ENCODE data around the gene VWC2L.

Gene VWC2L

DNA sequence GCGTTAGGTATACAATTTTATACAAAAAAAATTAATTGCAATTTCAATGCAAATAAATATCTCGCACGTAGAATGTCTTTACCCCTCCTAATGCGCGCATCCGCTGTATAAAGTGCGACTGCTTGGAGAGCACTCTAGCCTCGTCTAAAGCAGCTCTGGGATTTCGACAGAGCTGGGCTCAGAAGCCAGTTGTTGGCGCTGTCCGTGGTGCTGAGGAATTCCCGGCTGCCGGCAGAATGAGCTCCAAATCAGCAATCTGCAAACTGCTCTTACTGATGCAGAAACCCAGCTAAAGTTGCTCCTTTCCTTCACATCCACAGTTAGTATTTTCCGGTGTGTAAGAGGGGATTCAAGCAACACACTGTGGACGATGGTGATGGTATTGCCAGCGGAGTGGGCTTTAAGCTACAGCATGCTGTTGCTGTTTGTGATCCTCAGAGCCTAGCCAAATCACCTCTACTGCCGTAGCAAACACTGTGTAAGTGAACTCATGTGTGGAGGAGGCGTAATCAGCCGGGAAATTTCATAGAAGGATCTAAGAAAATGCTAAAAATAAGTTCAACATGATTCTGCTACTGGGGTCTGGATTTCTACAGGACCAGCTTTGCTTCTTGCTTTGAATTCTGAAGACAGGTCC, at the start of gene VWC2L:
VWC2L (plus strand) TSS at position 137 of the 637 bp plus-strand sequence. CDS start 3,140 bp downstream, outside the sequence.
- DNase-seq: peak; percentile 10

DNA sequence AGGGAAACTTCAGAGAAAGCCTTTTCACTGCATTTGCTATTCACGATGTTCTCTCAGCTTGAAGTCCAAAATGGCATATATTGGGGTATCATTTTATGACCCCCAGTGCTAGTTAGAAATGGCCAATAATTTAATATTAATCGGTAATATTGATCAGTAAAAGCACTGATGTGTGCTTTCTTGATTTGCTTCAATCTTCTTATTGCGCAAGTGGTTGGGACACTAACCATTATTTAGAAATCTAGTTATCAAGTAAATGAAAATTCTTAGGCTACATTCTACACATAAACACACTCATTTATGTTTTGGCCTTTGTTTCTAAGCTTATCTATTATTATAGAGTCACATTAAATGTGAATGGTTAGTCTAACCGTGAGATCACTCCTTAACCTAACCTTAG, 49.7 kb upstream of the VWC2L start:
- no peak for DNase-seq

DNA sequence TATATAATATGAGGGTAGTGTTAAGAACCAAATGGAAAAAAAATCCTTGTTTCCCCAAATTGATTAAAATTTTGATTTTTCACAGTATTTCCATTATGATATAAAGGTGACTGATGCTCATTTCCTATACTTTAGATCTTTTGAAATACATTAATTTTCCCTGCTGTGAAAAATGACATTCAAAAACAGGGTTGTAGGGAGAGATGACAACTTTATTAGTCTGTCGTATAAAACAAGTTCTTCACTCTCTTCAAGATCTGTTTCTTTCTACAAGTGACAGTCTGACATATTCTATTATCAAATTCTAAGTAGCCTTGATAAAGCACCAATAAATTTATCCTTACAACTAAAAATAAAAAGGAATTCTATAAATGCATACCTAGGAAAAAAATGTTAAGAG, 45.3 kb upstream of the VWC2L start:
- DNase-seq: no peak

DNA sequence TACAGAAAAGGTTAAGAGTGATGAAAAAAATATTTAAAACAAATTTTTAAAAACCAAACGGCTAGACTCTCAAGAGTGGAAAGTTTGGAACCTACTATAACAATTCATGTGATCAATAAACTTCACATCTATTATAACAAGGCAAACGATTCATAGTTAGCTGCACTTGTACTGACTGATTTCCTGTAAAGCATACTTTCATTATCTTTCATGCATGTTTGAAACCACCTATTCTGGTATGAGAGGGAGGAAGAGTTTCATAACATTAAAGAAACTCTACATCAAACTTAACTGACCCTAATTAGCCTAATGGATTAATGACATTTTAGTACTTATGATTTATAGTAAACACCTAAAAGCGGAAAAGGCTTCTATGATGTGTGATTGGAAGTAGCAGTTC, 43.7 kb upstream of the VWC2L start:
- no peak for DNase-seq

DNA sequence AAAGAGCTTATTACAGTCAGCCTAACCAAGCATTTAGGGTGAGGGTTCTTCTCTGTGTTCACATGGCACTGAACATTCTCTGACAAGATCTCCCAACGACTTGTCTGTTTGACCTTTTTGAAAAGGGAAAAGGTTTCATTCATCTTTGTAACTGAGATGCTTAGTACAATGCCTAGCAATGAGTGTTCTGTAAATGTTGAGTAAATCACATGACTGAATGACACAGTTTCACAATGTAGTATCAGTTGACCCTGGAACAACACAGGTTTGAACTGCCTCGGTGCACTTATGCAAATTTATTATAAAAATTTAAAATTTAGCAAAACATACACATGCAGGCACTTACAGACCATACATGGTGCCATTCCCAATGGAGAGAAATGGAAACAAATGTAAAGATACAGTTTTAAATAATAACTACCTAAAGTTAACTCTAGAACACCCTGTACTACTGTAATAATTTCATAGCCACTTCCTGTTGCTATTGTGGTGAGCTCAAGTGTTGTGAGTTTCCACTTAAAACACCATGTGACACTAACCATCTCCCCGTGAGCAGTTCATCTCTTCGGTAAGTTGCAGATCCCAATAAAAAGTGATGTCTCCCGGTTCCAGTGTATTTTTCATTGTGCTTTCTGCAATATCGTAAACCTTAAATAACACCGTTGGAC, 34.1 kb upstream of the VWC2L start:
- no peak for DNase-seq

DNA sequence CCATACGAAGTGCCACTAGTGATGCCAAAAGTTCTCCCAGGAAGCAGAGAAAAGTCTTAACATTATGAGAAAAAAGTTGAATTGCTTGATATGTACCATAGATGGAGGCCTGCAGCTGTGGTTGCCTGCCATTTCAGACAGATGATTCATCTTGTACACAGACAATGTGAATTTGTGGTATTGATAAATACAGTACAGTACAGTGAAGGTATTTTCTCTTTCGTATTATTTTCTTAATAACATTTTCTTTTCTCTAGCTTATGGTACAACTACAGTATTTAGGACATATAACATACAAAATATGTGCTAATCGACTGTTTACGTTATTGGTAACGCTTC, 33.6 kb upstream of the VWC2L start:
- no peak for DNase-seq

DNA sequence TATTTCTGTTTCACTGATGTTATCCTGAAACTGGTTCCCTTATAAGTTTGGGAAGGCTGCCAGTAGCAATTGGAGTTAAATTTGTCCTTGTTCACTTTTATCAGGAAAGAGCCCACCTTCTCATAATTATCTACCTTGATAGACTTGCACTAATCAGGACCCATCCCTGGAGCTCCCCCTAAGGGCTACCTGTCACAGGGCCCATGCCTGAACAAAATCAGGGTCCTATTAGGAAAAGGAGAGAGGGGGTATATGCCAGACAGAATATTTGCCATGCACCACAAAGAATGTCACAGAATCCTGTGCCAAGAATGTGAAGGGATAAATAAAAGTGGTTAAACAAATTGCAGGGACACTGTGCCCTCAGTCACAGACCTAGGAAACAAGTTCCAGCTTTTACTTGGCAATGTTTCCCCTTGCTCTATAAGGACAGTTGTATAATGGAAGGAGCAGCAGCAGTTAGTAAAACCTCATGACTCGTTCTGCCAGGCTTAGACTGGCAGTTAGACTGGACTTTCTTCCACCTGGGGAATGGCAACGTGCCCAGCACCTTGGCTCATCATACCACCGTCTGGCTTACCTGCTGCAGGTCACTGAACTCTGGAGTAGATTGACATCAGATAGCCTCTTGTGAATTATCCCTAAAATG, 32.3 kb upstream of the VWC2L start:
- DNase-seq: no peak

DNA sequence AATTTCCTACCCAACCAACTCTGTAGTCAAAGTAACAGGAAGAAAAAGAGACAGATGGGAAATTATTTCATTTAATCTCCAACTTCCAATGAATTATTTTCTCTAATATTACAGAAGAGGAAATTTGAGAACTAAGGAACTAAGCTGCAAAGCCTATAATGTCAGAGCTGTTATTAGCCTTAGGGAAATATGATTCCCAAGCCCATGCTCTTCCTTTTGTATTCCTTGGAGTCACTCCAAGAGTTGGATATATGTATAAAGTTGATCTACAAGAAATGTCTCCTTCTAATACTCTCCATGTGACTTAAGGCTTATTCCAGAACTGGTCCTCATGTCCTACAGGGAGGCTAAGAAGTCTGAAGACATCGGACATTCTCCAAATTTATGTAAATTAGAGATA, 31.6 kb upstream of the VWC2L start:
- DNase-seq: no peak

DNA sequence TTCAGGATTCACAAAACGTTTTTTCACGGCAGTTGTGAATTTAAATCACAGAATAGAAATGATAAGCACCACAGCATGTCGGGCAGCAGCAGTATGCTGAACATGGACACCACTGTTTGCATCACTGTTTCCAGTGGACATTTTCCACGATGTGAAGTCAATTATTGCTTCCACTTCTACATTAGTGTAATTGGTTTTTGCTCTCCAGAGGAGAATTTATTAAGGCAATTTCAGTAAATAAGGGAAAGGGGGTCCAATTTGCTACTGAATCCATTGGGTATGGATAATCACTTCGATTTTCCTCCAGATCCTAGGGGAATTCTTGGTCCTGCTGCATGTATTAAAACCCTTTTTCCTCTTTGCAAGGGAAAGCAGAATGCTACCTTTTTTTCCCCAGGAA, 30.2 kb upstream of the VWC2L start:
- no peak for DNase-seq

DNA sequence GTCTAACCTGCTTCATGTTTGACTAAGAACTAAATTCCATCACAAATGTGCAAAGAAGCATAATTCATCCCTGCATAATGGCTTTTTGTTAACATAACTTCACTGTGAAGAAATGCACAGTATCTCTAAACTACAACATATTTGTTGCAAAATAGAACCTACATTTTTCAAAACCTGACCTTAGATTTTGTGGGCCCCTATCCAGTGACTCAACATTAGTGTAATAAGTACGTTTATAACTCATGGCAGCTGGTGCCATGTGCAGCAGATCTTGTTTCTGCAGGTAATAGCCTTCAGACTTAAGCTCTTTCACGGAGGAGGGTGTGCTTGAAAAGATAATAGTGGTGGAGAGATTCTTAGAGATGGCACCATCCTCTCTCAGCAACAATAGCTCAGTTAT, 28.6 kb upstream of the VWC2L start:
- no peak for DNase-seq

DNA sequence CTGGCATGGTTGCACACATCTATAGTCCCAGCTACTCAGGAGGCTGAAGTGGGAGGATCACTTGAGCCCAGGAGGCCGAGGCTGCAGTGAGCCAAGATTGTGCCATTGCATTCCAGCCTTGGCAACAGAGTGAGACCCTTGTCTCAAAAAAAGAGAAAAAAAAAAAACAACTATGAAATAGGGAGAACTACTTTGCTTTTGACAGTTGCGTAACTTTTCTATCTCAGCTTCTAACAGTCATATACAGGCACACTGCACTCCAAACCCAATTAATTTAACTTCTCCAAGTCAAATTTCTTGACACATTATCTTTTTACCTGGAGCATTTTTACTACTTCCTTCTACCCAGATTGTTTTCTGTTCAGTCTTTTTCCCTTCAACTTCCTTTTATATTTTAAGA, 24.1 kb upstream of the VWC2L start:
- no peak for DNase-seq

DNA sequence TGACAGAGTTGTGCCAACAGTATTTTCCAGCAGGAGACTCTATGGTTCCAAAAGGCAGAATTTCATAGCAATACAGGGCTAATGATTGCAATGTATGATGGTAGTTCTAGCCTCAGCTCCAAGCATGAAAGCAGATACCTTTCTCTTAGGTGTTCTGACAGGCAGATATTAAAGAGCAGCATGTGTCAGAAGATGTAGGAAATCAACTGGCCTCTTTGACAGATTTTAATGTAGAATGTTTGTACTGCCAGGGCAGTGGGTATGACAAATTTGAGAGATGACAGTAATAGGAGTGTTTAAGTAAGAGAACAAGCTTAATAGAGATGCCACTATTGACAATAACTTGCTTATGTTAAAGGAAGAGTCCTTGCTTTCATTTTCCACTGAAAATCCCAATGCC, 21.5 kb upstream of the VWC2L start:
- no peak for DNase-seq

DNA sequence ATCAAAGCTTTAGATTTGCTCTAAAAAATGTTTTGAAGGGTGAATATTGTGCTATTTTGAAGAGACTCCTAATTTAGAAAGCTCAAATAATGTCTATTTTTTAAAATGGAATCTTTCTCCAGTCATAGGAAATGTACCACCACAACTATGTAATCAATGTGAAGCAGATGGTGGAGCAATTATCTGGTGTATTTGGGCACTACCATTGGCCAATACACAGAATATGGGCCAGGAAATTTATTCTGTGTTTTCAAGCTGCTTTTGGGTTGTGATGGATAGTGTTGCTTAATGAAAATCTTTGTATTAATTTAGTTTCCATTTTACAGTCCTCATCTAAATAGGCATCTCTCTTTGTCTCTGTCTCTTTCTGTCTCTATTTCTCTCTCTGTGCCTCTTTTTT, 17.1 kb upstream of the VWC2L start:
- no peak for DNase-seq

DNA sequence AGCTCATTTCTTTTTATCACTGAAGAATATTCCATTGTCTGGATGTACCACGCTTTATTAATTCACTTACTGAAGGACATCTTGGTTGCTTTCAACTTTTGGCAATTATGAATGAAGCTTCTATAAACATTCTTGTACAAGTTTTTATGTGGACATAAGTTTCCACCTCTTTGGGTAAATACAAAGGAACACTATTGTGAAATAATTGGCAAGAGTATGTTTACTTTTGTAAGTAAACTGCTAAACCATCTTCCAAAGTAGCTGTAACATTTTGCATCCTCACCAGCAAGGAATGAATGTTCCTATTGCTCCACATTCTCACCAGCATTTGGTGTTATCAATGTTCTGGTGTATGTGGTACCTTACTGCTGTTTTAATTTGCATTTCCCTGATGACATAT, 15.8 kb upstream of the VWC2L start:
- DNase-seq: no peak

DNA sequence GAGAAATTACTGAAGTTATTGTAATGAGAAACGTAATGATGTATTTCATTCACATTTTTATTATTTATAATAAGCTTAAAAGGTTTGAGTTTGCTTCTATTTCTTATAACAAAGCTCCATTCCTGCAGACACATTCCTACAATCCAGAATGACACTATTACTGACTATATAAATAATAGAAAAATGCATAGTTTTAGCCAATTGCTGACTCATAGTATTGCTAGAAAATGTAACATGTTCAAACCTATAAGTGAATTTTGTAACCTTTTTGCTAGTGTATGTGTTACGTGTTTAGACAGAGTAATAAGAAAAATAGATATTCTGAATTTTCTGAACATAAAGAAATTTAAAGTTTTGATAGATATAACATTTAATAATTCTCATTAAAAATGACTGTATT, 9.3 kb upstream of the VWC2L start:
- DNase-seq: no peak

DNA sequence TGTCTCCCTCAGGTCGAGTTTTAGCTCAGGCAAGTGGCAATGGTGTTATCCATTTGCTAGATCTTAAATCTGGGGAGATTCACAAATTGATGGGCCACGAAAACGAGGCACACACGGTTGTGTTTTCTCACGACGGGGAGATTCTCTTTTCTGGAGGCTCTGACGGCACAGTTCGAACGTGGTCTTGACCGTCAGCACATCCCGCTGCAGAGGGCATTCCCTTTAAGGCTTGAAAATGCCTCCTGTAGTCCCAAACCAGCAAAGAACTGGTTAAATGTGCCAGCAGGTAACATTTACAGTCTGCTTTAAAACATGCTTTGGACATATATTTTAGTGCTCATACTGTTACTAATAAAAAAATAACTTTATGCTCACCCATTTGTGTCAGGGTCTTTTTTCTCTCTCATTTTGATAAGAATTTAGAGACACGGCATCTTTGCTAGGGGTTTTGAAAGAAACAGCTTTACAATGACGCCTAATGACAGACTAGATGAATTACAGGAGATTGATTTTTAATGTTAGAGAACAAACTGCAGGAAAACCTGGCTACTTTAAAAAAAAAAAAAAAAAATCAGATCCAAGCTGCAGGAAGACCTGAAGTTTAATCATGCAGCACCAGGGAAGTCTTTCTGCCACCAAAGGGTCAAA, 602 bp upstream of the VWC2L start:
- DNase-seq: no peak

DNA sequence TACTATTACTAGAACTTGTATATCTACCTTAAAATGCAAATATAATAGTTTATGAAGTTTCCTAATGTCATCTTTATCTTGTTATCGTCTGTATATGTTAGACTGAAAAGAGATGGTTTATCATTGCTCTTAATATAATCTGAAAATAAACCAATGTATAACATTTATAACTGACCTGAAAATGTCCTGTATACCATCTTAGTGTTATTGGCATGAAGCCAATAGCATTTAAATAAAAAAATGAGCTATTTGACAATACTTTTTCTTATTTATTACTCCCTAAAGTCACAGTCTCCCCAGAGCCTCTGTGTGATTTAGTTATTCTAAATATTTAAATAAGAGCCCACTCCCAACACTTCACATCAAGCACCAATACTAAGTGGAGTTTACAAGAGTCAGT, 1.8 kb downstream of the VWC2L start:
- DNase-seq: no peak

DNA sequence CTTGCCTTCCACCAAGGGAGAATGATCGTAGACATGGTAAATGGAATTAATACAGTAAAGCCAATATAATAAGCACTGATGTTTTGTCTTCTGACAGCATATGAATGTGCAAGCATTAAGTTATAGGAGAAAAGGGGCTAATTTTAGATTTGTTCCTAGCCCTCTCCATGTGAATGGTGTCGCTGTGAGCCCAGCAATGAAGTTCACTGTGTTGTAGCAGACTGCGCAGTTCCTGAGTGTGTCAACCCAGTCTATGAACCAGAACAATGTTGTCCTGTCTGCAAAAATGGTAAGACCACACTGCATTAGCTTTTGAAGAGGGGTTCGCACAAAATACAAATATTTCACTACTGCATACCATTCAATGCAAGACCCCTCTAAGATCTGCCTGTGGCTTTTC, 25.6 kb downstream of the VWC2L start:
- DNase-seq: no peak

DNA sequence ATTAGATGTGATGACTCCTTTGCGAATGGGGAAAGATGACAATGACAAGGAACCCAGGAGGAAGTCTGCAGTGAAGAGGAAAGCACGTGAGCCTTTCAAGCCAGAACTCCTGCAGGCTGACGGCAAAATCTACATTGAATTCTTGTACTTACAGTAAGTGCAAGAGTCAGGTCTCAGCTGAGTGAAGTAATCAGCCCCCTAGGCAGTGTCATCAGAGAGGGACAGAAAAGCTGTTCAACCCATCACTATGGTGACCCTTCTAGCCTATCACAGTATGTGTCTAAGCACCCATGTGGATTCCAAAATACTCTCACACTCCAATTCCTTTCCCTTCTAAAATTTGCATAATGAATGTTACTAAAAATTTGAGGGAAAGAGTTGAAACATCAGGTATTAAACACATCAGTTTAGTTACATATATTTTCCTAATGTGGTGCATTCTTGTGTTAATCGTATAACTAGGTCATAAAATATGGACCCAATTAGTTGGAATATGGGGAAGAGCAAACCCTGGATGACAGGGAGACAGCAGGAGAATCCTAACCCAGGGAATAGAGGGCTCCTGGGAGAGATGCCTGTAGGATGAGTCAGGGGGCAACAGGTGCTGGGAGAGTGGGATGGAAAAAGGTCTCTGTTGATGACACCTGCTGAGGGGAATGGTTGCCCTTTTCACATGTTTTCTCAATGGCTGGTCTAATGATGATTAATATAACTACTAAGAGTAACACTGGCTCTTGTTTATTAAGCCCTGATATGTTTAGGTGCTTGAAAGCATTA, 39.5 kb downstream of the VWC2L start:
- DNase-seq: no peak

DNA sequence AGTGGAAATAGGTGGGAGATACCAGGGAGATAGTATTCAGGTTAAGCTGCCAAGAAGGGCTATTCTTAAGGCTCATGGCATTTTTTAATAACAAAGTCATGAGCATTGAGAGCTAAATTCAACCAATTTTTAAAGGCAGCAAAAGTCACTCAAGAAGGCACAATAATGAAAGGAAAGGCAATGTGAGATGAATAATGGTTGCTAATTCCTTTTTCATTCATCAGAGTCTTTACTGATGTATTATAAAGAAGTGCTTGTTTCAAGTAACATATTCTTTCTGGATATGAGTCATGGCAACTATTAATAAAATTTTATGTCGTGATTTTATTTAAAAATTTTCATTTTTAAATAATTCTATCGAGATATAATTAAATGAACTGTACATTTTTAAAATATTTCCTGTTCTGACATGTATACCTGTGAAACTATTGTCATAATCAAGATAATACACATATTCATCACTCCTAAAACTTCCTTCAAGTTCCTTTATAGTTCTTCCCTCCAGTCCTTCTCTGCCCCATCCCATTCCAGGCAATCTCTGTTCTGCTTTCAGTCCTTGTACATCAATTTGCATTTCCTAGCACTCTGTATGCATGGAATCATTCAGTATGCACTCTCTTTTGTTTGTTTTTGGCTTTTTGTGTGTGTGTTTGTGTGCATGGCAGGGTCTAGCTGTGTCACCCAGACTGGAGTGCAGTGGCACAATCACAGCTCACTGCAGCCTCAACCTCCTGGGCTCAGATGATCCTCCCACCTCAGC, 40.8 kb downstream of the VWC2L start:
- no peak for DNase-seq

DNA sequence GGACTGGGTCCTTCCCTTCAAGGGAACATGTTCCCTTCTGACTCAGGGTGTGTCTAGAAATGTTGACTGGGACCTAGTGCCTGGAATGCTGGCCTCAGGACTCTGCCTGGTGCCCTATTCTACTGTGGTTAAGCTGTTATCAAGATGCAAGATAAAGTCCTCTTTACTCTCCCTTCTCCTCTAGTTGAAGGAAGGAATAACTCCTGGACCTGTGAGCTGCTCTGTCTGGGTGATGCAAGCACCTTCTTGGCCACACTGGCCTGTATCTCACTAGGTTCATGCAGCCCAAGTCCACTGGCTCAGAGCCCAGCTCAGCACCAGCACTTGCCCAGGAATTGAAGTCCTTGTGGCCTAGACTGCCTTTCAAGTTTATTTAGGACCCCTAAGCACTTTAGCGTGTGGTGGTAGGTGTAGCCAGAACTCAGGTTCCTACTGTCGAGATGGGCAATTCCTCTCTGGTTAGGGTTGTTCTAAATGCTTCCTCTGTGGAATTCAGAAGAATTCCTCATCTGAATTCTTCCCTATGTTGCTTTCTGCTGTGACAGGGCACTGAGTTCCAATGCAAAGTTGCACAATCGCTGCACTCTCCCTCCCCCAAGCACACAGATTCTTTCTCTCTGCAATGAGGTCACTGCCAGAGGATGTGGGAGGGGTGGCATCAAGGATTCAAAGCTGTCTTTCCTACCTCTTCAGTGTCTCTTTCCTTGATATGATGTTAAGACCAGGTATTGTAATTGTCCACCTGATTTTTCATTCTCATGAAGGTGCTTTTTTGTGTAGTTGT, 54.7 kb downstream of the VWC2L start:
- DNase-seq: no peak

DNA sequence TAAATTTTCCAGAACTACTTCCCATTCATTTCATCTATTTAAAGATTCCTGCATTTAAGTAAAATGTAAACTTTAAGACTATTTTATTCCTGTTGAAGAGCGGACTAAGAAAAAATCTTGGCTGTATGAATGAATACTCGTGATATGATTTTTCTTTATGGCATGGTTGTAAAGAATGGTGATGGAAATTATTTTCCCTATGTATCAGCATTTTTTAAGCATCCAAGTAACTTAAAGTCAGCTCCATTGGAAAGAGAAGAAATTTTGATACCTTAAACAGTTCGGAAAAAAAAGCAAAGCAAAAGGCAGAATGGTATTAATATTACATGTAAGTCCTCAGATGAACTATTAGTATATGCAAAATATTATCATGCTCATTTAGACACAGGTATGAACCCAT, 58.9 kb downstream of the VWC2L start:
- no peak for DNase-seq

All from stimulated activated CD4-positive, alpha-beta T cell treated with anti-CD3 and anti-CD28 coated beads, Interleukin-12 subunit alpha, Interleukin-12 subunit beta, amount 100 ng/mL, for 4 hours (primary cell).